H54 (cell line): ENCODE data around the gene C10orf67.
"Not testable (repeated sequence)": the region's sequence is repeated elsewhere in the genome, so short reads cannot be mapped to it uniquely, and the experiment has no call there.

Source experiments
- DNase-seq: peaks from one replicate; pipeline ENCODE4 v3.0.0; 2011; ENCODE audit warnings: low spot score, mixed read lengths; ENCODE audit not compliant: insufficient read length
- FAIRE-seq: peaks from 3 replicates; lab custom pipeline; 2011; peaks lifted over from hg19 to GRCh38; lab: Jason Lieb, UNC
- POLR2A ChIP-seq: IDR thresholded peaks from 2 replicates; pipeline ENCODE4 v1.6.1; 2011; ENCODE audit warnings: low read depth, mild to moderate bottlenecking, low read length

Gene C10orf67

DNA sequence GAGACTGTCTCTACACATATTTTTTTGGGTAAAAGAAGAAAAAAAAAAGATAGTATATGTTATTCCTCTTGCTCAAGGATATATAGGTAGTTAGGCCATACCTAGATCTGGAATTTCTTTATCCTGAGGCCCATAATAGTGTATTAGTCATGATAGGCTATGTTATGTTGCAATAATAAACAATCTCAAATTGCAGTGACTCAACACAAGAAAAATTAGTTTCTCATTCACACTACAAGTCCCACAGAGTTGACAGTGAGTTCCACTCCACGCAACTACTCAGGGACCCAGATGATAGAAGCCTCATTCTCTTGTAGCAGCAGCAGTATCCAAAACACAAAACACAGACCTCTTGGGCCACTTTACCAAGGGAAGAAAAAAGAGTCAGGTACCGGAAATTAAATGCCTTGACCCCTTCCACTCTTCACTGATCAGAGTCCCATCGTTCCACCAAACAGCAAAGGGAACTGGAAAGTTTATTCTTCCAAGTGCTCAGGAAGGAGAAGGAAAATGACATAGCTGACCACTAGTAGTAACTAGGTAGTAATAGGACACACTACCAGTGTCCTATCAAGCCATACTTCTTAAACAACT, 7.4 kb upstream of the C10orf67 start:
- no peak for TF ChIP-seq POLR2A
- no peak for FAIRE-seq
- no peak for DNase-seq

DNA sequence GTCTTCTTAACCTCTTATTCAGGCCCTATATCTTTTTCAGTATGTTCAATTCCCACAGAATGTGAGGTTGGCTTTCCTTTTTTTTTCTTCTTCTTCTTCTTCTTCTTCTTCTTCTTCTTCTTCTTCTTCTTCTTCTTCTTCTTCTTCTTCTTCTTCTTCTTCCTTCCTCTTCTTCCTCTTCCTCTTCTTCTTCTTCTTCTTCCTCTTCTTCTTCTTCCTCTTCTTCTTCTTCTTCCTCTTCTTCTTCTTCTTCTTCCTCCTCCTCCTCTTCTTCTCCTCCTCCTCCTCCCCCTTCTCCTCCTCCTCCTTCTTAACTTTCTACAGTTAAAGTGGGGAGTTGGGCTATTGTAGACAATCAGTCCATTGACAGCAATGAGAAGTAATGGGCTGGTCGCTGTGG, 6.1 kb upstream of the C10orf67 start:
- not testable (repeated sequence) for DNase-seq, FAIRE-seq

GRCh38 chr10:23345861-23346260, 1.3 kb upstream of the C10orf67 start:
- no peak for TF ChIP-seq POLR2A
- DNase-seq (no peak), FAIRE-seq (peak; percentile 43)

DNA sequence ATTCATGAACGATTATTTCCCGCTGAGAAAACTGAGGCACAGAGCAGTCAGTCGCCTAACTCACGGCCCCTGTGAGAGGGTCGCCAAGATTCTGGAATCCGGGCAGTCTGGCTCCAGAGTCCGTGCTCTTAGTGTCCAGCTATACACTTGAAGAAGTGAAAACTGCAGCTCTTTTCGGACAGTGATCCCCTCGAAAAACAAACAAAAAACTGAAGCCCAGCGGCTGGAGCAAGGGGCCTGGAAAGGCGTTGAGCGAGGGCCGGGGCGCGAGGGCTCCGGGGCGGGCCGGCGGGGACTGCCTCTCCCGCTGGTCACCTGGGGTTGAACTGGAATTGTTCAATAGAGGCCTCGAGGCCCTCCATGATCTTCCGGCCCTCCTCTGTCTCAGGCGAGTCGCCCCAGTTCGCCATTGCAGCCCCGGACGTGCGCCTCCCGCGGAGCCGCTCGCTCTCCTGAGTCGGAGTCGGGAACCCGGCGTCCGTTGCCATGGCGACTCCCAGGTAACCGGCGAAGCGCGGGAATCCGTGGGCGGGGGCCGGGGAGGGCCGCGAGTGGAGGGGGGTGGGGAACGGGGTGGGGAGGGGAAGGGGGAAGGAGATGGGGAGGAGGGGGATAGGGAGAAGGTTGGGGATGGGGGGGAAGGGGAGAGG, 881 bp downstream of the C10orf67 start:
- TF ChIP-seq POLR2A: no peak
- DNase-seq (no peak), FAIRE-seq (no peak)

GRCh38 chr10:23342213-23342884, 2.2 kb downstream of the C10orf67 start:
- DNase-seq (no peak), FAIRE-seq (no peak)
- TF ChIP-seq POLR2A: no peak

- DNase-seq: no peak
- FAIRE-seq: no peak
- TF ChIP-seq POLR2A: no peak
Measured at GRCh38 chr10:23341004-23341403, 3.6 kb downstream of the C10orf67 start.

- no peak for TF ChIP-seq POLR2A
- FAIRE-seq (no peak), DNase-seq (no peak)
Measured at GRCh38 chr10:23340354-23340753, 4.2 kb downstream of the C10orf67 start.

DNA sequence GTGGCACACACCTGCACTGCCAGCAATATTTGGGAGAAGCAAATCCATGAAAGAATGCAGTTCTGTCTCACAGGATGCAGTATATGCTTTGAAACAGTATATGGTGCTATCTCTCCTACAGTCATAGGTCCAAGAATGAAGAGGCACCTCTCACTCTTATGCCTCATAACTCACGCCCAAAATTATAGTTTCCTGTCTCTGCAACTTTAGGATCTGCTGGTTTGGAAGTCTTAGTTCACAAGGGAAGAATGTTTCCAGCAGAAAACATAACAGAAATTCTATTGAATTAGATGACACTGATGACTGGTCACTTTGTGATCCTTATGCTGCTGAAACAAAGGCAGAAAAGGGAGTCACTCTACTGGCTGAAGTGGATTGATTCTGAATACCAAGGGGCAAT, 5.7 kb downstream of the C10orf67 start:
- no peak for DNase-seq
- no peak for TF ChIP-seq POLR2A
- no peak for FAIRE-seq

GRCh38 chr10:23338155-23338828, 6.3 kb downstream of the C10orf67 start:
- FAIRE-seq (no peak), DNase-seq (no peak)
- TF ChIP-seq POLR2A: no peak

DNA sequence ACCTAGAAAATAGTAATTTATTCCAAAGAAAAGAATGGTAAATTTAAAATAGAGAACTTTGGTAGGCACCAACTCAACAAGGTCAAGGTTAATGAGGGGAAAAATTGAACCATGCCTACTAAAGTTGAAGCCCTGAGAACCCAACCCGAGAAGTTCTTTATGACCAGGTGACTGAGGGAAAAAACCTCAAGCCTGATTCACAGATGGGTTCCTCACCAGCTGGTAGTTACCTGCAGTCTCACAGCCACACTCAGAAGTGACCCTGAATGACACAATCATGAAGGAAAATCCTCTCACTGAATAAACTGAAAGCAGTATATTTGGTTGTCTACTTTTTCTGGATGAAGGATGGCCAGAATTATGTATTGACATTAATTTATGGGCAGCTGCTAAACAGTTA, 7.0 kb downstream of the C10orf67 start:
- no peak for DNase-seq
- TF ChIP-seq POLR2A: no peak

GRCh38 chr10:23331567-23332301, 12.9 kb downstream of the C10orf67 start:
- DNase-seq (no peak), FAIRE-seq (peak; percentile 48)
- TF ChIP-seq POLR2A: no peak

More for the DNA sequence above, 7.0 kb downstream of the C10orf67 start:
- FAIRE-seq: no peak

DNA sequence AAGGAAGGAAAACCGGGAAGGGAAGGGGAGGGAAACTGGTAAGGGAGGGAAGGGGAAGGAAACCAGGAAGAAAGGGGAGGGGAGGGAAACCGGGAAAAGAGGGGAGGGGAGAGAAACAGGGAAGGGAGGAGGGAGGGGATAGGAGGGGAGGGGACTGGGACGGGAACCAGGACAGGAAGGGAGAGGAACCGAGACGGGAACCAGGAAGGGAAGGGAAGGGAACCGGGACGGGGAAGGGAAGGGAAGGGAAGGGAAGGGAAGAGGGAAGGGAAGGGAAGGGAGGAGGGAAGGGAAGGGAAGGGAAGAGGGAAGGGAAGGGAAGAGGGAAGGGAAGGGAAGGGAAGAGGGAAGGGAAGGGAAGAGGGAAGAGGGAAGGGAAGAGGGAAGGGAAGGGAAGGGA, 13.6 kb downstream of the C10orf67 start:
- no peak for TF ChIP-seq POLR2A
- FAIRE-seq: no peak
- no peak for DNase-seq

DNA sequence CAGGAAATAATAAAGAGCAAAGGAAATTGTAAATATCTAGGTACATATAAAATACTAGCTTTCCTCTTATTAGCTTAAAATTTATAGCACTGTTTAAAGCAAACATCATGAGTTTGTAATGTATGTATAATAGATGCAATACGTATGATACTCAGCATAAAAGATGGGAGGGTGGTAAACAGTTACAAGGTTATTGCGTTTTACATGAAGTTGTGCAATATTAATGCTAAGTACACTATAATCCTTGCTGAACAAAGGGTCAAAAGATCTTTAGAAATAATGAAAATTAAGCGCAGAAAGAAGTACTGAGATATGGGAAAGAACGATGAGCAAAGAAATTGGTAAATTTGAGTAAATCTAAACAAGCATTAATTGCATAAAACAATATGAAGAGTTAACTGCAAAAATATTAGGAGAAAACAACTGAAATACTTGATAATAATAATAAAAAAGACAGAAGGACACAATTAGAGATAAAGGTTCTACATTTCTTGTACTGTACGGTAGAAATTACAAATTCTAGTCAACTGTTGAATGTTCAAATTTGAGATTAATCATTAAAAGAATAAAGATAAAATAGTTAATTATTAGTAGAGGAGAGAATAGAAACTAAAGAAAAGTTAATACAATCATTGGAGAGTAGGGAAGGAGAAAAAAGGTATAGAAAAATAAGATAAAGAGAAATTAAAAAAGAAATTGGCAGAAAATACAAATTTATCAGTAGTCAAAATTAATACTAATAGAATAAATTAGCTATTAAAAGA, 17.9 kb downstream of the C10orf67 start:
- no peak for DNase-seq
- FAIRE-seq: no peak
- no peak for TF ChIP-seq POLR2A
